ENCODE data around the gene RORC.

Gene RORC

DNA sequence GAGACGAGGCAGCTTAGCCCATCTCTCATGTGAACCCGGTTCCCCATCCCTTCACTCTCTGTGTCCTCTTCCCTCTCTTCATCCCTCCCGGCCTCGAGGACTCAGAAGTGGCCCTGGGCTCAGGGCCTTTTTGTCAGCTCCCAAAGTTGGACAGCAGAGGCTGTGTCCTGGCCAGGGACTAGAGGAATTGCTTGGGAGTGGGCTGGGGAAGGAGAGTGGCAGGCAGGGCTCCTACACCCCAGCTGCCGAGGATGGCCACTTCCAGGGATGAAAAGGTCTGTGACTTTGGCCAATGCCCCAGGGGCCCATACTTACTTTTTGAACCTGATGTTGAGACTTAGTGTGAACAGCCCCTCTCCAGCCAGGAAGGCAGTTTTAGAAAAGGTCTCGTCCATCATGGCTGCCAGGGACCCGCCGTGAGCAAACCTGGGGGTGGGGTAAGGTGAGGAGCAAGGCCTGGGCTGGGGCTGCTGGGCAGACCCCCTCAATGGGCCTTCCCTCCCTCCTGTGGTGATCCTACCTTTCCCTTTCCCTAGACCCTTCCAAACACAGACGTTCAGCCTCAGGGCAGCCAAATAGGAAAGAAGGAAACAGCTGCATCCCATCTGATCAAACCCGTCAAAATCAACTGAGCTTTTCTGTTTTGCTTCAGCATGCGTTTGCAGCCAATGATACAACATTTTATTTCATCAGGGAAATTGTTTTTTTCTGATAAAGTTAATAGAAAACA lies 16.4 kb upstream of the RORC start:
- FAIRE-seq = no peak

DNA sequence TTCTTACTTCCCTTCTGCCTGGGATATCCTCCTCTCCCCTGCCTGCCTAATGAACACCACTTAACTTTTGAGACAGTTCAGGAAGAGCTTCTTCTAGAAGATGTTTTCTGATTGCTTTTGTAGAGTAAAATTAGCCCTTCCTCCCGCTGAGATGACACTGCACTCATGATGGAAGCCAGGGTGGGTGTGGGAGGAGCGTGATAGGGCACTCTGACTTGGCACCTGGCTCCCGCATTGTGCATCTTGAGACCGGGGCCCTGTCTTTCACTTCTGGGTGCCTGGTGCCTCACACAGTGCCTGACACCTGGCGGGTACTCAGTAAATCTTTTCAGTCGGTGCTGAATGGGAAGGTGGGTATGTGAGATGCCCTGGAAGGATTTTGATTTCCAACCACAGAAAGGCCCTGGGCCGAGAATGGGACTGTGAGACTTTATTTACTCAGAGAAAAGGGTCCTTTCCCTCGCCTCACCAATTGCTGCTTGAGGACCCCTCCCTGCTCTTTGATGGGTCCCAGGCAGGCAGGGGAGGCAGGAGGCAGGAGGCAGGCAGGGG lies 15.2 kb upstream of the RORC start:
- no peak for FAIRE-seq

DNA sequence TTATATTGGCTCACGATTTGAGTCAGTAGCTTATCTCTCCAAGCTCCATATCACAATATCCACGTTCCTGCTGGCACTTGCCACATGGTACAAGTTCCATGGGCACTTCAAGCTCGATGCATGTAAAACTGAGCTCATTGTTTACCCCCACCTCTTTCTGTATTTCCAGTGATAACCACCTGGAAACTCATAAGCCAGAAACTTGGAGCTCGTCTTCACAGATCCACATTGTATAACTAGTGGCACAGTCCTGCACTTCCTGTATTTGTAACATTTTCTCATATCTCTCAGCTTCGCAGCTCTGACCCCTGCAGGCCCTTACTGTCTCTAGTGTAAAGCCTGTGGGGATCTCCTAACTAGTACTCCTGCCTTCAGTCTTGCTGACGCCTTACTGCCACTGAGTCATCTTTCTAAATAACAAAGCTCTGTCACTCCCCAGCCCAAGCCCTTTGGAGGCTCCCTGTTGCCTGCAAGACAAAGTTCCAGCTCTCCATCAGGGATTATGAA lies 14.5 kb upstream of the RORC start:
- FAIRE-seq = no peak

DNA sequence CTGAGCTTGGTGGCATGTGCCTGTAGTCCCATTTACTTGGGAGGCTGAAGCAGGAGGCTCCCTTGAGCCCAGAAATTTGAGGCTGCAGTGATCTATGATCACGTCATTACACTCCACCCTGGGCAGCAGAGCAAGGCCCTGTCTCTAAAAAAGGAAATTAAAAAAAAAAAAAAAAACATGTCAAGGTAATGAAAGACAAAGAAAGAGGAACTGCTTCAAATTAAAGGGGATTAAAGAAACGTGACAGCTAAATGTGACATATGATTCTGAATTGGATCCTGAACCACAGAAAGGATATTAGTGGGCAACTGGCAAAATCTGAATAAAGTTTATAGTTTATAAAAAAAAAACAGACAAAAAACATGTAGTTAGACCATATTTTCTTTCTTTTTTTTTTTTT lies 11.8 kb upstream of the RORC start:
- FAIRE-seq = no peak

DNA sequence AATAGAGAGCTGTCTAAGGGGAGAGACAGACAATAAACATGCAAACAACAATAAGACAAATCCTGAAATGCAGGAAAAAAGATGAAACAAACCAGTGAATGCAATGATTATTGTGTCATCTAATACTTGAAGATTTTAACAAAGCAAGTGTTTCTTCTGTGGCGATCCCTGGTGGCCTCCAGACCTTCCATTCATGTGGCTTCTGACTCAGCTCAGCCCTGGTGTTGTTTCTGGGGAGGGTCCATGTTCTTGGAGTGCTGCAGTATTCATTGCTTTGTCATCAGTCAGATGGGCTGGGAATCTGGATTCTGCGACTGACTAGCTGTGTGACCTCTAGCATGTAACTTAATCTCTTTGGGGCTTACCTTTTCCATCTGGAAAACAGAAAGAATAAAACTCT lies 9.5 kb upstream of the RORC start:
- no peak for FAIRE-seq

DNA sequence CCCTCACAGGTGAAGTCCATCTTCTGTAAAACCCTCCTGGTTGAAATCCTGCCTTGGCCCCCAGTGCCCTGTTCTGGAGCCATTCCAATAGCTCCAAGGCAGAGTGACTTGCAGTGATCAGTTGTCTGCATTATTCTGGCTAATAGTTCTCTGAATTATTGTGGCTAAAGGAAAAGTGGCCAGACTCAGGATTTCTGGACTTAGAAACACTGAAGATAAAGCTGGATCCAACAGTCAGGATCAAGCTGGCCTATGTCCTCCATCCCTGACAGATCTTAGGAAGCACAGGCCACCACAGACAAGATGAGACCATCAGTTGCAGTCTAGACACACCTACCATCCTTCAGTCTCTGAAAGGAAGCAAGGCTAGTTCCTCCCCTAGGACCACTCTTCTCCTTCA lies 8.8 kb upstream of the RORC start:
- FAIRE-seq = no peak

DNA sequence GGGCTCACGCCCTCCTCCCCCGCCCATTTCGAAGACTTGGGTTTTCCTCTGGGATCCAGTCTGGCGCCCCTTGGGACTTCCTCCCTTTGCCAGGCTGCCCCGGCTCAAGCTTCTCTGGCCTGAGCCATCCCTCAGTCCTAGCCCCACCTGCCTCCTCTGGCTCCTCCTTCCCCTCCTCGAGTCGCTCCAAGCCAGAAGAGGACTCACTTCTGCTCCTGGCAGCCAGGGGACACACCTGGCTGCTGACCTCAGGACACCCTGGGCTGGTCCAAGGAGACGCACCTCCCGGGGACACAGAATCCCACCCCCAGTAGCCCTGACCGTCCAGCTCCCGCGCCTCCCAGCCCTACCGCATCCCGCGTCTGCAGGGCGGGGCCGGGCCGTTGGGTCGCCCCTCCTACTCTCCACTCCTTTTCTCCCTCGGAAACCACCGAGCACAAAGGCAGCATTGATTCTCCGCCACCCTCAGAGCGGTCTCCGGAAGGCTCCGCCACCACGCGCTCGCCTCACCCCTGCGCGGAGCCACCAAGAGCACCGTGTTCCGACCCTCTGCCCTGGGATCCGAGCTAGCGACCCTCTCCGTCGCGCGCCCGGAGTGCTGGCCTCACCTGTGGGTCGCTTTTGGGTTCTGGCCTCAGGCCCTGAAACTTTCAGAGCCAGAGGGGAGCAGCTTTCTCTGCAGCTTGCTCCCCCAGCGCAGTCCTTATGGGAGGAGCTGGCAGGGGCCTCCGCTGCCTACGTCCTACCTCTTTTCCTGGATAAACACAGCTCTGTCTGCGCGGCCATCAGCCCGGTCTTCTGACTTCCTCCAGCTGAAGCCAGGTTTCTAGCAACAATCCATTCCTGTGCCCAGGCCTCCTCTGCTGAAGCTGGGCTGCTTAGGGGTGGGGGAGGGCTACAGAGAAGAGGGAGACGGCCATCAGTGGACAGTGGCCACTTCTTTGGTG lies 8.1 kb upstream of the RORC start, which contains the start of gene C2CD4D:
Gene C2CD4D (minus strand): TSS at position 364 of the 947 bp plus-strand sequence. CDS start 831 bp downstream, outside the sequence.
- FAIRE-seq = no peak

DNA sequence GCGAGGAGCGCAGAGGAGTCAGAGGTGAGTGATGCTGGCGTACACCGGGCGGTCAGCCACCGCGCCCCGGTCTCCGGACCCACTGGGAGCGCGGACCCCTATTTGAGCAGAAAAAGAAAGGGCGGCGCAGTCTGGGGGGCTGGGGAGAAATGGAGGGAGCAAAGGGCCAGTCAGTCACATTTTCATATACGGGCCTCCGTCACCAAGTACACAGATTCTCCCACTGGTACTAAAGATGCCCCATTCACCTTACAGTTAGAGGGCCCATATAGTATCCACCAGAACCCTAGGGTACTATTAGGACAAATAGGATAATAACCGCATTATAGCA lies 7.4 kb upstream of the RORC start:
- no peak for FAIRE-seq

DNA sequence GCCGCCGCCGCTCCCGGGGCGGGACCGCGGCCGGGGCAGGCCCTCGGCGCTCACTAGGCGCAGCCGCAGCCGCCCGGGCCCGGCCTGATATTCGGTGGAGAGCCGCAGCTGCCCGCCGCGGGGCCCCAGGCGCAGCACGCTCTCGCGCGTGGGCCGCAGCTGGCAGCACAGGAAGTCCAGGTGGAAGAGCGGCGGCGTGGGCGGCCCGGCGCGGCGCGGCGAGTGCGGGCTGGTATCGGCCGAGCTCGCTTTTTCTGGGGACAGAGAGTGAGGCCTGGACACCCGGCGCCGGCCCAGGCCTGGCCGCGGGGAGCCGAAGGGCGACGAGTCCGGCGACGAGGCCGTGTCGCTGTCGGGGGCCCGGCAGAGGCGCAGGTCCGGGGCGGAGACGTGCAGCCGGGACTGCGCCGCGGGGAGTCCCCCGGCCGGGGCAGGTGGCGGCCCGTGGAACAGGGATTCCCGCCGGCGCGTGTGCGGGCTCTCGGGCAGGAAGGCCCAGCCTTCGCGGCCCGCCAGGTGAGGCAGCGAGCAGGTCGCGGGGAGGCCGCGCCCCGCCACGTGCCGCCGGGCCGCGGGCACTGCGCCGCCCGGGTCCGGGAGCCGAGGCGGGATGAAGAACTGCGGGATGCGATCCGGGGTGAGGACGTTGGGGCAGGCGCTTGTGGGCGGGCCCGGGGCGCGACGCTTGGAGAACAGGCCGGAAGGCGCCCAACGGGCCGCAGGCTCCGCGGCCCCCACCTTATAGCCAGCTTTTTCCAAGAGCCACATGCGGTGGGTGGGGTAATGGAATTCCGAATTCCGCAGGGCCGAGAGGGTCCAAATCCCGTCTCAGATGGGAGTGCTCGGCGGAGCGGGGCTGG lies 6.8 kb upstream of the RORC start:
- no peak for FAIRE-seq

DNA sequence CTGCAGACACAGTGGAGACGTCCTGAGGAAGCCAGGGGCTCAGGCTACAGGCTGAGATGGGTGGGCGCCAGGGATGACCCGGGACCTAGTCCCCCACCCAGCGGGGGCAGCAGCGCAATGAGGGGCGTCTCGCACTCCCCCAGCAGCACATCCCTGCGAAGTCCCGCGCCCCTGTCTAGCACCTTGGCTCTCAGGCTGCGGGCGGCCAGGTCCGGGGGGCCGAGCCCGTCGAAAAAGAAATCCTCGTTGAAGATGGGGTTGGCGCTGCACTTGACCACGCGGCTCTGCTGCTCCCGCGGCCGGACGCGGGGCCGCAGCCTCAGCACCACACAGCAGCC lies 6.3 kb upstream of the RORC start:
- no peak for FAIRE-seq

DNA sequence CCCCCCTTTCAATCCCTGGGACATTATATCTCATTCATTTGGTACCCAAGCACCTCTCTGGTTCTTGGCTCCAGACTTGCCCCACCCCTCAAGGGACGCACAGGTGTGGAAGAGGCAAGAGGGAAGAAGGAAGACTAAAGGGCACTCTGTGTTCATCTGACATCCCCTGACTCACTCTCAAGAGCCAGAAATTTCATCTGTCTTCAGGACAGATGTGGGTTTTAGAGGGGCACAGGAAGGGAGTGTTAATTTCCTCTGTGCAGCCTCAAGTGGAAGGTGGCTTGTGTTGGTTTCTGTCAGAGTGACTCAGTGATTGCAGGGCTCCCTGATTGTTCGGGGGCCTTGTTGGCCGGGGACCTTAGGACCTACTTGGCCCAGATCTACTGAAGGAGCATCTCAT lies 5.6 kb upstream of the RORC start:
- FAIRE-seq = no peak

DNA sequence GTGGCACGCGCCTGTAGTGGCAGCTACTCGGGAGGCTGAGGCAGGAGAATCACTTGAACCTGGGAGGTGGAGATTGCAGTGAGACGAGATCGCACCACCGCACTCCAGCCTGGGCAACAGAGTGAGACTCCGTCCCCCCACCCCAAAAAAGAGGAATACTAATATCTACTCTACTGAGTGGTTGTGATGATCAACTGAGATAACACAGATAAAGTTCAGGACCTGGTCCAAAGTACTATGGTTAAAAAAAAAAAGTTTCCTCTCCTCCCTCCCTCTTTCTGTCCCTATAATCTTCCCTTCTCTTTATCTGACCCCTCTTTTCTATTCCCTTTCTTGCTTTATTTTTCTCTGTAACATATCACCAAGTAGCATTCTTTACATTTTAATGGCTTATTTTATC lies 4.0 kb upstream of the RORC start:
- FAIRE-seq = no peak

DNA sequence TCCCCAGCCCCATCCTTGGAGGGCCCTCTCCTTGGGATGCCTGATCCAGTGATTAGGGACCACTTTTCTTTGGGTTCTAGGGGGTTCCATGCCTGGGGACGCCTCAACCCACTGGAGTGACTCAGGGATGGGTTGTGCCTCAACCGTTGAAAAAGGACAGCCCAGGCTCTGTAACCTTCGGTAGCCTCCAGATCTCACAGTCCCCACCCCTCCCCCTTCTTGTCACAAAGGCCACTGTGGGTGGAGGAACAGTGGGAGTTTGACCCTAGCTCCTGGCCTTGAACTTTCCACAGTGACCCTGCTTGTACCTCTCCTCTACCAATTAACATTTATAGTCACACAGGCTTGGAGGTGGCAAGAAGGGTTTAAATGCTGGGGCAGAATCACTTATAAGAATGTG lies 2.6 kb upstream of the RORC start:
- no peak for FAIRE-seq

DNA sequence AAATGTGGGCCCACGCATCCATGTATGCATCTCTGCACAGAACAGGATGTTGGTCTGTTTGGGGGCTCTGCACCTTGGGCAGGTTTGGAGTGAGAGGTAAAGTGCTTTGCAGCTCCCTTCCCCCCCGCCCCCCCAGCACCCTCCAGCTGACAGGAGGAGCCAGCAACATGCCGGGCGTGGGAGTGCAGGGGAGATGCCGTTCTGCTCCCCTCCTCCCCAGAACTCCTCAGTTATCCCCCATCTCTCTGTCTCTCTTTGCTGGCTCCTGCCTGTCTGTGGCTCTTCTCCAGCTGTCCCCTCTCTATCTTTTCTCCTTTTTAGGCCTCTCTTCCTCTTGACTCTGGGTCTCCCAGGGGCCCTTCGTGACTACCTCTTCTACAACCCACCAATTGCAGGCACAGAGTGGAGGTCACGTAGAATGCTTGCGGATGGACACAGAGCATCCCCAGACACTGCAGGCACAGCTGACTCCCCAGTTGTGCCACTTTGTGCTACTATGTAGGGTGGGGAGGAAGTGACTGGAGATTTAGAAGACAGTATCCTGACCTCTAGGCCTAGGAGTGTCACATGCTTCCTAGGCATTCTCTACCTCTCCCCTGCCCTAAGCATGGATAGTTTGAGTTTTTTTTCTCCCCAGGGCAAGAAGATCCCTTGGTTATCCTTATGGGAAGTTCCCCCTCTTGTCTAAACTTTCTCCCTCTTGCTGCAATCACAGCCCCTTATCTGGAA lies 1.7 kb upstream of the RORC start:
- FAIRE-seq = no peak

DNA sequence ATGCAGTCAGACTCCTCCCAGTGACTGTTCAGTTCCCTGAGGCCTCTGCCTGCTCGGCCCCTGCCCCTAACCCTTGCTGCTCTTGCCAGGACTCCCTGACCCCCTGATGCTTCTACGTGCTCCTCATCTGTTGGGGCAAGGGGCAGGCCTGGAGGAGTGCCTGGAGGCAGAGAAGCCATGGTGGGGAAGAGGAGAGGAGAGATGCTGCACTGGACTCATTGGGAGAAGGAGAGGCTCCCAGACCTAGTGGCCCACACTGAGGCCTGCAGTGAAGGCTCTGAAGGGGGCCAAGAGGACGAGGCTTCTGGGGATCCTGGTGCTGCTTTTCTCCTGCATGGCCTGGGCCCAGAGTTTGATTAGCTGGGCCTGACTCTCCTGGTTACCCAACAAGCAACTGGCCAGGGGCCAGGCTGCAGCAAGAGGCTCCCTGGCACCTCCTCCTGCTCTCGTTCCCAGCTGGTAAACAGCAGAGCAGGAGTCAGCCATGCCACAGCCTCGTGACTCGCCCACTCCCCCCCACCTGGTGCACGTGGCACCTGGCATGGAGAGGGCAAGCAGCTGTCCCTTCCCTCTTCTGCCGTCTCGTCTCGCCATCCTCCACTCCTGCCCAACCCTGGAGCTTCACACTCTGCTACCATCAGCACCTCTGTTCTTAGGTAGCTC lies 847 bp upstream of the RORC start:
- no peak for FAIRE-seq

DNA sequence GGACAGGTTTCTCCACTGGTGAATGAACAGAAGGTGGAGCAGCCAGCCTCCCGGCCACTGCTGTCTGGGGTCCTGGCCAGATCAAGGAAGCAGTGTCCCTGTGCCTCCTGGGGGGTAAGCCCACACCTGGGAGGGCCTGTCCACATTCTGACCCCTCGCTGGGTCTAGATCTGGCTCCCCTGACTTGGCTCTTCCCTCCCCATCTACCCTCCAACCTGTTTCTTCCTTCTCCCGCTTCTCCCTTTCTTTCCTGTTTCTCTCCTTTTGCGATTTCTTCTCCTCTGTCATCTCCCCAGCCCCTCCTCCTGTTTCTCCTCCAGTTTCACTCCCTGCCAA lies 378 bp downstream of the RORC start:
- FAIRE-seq = no peak

DNA sequence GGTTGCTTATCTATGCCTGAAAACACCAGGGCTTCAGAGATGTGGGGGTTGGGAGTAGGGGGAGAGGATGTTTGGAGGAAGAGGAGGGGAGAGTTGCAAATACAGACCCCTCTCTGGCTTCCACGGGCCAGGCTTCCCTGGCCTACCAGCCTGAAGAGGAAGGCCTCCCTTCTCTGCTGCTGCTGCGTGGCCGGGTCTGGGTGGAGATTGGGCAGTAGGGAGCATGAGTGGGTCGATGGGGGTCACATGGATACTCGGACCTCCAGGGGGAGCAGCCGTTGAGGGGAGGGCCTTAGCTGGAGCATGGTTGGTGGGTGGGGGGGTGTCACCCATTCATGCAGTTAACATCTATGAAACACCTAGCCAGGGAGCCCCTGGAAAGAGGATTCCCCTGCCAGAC lies 1.5 kb downstream of the RORC start:
- FAIRE-seq = no peak

DNA sequence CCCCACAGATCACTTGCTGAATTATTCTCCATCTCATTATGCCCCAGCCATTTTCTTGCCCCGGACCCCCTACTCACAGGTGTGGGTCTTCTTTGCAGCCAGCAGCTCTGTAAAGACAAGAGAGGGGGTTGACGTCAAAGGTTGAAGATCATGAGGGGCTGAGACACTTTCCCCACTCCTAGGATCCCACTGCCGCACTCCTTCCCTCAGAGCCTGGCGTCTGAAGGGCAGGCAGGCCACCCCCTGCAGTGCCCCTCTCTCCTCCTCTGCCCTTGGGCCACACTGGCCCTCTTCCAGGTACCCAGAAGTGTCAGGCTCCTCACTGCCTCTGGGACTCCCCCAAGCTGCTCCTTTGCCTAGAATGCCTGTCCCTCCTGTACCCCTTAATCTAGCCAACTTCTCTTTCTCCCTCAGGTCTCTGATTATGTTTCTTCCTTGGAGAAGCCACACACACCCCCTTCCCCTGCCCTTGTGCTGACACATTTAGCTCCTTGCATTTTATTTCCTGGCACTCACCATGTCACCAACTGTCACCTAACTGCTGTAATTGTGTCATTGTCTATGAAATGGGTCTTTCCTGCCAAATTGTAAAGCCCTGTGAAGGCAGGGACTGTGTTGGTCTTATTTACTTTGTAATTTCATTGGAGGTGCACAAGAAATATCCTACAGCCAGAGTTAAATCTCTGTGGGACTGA lies 2.1 kb downstream of the RORC start:
- no peak for FAIRE-seq

DNA sequence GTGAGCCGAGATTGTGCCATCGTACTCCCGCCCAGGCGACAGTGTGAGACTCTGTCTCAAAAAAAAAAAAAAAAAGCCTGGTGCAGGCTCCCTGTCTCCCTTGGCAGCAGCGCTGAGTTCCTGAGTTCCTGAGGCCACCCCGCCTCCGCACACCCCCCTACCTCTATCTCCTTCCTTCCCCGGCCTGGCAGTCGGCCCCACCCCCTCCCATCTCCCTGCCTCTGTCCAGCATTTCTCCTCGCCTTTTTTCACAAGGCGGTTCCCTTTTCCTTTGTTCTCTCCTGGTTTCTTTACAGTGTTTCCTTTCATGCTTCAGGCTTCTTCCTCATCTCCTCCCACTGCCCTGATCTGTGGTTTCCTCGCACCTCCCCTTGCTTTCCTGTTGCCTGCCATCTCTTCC lies 2.7 kb downstream of the RORC start:
- no peak for FAIRE-seq

DNA sequence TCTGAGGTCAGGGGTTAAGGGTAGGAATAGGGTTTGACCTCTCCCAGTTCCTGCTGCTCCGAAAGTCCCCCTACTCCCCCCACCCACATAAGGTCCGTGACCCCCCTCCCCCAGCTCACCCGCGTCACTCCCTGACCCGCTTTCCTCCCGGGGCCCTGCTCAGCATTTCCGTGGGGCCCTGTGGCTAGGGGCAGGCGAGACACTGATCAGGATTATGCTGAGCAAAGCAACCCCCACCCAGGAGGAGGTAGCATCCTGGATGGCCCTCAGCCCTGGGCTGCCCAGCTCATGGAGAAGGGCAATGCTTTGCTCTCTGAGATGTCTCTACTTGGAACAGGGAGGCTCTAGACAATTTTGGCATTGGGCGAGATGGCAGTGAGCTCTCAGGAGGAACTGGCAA lies 3.7 kb downstream of the RORC start:
- no peak for FAIRE-seq
